Upper lobe of left lung (tissue), 6 donors: ENCODE results near the gene SEC23A. TPM values are rescaled to one million over a fixed set of nuclear protein-coding genes. Genes with fewer than 3 reads are reported as not detected.

Source experiments
- ATAC-seq, 2 donors: fragments of 200-7000 bp; cut with Tn5 transposase; one replicate each; pipeline ENCODE4 v1.9.1; 2022; ENCODE audit warnings: mild to moderate bottlenecking in 2 of 2, moderate library complexity in 2 of 2; ENCODE audit not compliant: low FRiP score in 2 of 2
- DNase-seq, 2 donors: peaks; one replicate each; pipeline ENCODE4 v3.0.0-alpha.2; 2019 to 2020
- H3K27ac ChIP-seq, 4 donors: fragments of 200-600 bp; sonication (generic); one replicate each; pipeline ENCODE4 v1.5.1; 2016 to 2019
- H3K27me3 ChIP-seq, 4 donors: fragments of 200-600 bp; sonication (generic); one replicate each; pipeline ENCODE4 v1.5.1; 2017 to 2019
- H3K36me3 ChIP-seq, 4 donors: fragments of 200-600 bp; sonication (generic); one replicate each; pipeline ENCODE4 v1.5.1; 2016 to 2019
- H3K4me1 ChIP-seq, 4 donors: fragments of 200-600 bp; sonication (generic); one replicate each; pipeline ENCODE4 v1.5.1; 2018 to 2019
- H3K4me3 ChIP-seq, 4 donors: fragments of 200-600 bp; sonication (generic); one replicate each; pipeline ENCODE4 v1.5.1; 2017 to 2019; ENCODE audit warnings: mild to moderate bottlenecking in 2 of 4, moderate library complexity in 1 of 4
- H3K9me3 ChIP-seq, 4 donors: fragments of 200-600 bp; sonication (generic); one replicate each; pipeline ENCODE4 v1.5.1; 2018 to 2019
- EP300 ChIP-seq, 4 donors: sonication (generic); formaldehyde crosslinking; IDR thresholded peaks; one replicate each; pipeline ENCODE4 v1.5.1; 2017; ENCODE audit warnings: antibody characterized with exemption in 4 of 4, control low read depth in 2 of 4
- POLR2A ChIP-seq, 4 donors: fragments of 450-650 bp; IDR thresholded peaks; one replicate each; pipeline ENCODE4 v1.5.1; 2016 to 2017; ENCODE audit warnings: antibody characterized with exemption in 4 of 4, mild to moderate bottlenecking in 2 of 4
- POLR2AphosphoS5 ChIP-seq, 2 donors: sonication (generic); formaldehyde crosslinking; IDR thresholded peaks; one replicate each; pipeline ENCODE4 v1.5.1; 2017; ENCODE audit warnings: antibody characterized with exemption in 2 of 2
- WGBS, 2 donors: methylation state at CpG; one replicate each; pipeline ENCODE4 v1.1.5; 2017 to 2018; 5-methylcytosine and 5-hydroxymethylcytosine counted together
- small RNA-seq, 4 donors: library from RNA; depleted of rRNA; stranded (forward); fragments of <200 nt; gene quantifications; one replicate each; pipeline ENCODE3, GENCODE V24; 2016
- total RNA-seq, 6 donors: library from RNA; depleted of rRNA in 4 of 6; stranded (reverse); fragments of >200 nt in 4 of 6; gene quantifications; one replicate each; pipeline versions ENCODE4 v1.1.0 to v1.2.1, GENCODE V29; 2016 to 2021
- TF ChIP-seq, protein P1 (sequence below), 6 experiments: fragments of 450-650 bp in 4 of 6; fragments of 200-600 bp in 2 of 6; sonication (generic) in 2 of 6; IDR thresholded peaks; one replicate each; pipeline ENCODE4 v1.5.1; 2016 to 2019; ENCODE audit warnings: antibody characterized with exemption in 6 of 6
- donor health status: DM: no; HTN: no; CAD: no; lungs with moderate emphysema.
- donor health status: DM: no; HTN: yes; CAD: no; lungs with severe emphysema.

The SEC23A gene
- total RNA-seq, 6 donors from 2014 or later, result 32.5 to 70.4 (median 47.4) TPM

DNA sequence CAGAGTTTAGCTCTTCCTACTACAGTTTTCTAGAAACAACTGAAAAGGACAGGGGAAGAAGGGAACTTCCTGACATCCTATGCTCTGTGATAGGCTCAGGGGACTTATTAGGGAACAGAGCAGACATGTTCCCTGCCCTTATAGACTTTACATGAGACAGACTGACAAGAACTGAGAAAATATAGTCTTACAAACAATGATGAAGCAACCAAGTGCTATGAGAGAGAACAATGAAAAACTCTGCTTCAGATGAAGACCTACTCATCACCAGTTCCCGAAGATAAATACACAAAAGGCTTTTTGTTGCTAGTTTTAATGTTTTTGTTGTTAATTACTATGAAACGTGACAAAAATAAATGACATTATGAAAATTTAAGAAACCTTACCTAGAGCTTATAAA is 115.3 kb downstream of the SEC23A start:
- WGBS, 2 donors, result 91 to 98% methylated on average over 2 of the region's 2 CpGs
- Histone ChIP-seq H3K4me3 (no peak overlapping the region), H3K4me1 (peaks cover 0 to 12% (median 7%) of the 10 kb centered on the region in 4 donors), H3K27ac (no peak overlapping the region), H3K9me3 (no peaks in the 10 kb centered on the region), H3K27me3 (no peaks in the 10 kb centered on the region), H3K36me3 (no peaks in the 10 kb centered on the region)
- ATAC-seq, result no peak
- no peak for DNase-seq
- TF ChIP-seq, protein P1, sequence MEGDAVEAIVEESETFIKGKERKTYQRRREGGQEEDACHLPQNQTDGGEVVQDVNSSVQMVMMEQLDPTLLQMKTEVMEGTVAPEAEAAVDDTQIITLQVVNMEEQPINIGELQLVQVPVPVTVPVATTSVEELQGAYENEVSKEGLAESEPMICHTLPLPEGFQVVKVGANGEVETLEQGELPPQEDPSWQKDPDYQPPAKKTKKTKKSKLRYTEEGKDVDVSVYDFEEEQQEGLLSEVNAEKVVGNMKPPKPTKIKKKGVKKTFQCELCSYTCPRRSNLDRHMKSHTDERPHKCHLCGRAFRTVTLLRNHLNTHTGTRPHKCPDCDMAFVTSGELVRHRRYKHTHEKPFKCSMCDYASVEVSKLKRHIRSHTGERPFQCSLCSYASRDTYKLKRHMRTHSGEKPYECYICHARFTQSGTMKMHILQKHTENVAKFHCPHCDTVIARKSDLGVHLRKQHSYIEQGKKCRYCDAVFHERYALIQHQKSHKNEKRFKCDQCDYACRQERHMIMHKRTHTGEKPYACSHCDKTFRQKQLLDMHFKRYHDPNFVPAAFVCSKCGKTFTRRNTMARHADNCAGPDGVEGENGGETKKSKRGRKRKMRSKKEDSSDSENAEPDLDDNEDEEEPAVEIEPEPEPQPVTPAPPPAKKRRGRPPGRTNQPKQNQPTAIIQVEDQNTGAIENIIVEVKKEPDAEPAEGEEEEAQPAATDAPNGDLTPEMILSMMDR (IDR thresholded peaks at IDR 0.05), result no peak
- no peak for TF ChIP-seq EP300 (IDR thresholded peaks at IDR 0.05)
- no peak for TF ChIP-seq POLR2A (IDR thresholded peaks at IDR 0.05)
- no peak for TF ChIP-seq POLR2AphosphoS5 (IDR thresholded peaks at IDR 0.05)

DNA sequence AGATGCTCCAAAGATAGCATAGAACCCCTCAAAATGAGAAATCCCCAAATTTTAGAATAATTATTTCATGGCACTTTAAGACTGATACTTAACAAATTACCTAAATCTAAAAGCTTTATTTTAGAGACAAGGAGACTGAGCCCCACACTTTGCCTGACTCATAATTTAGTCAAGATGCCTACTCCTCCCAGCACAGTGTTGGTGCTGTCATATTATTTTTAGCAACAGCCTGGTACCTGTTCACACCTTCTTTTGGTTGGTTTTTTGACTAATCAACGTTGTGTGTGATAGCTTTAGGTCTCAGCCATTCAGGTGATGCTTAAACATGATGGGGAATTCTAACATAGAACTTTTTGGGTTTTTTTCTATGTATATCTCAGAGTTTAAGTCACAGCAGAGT is 120.2 kb downstream of the SEC23A start:
- no peak overlapping the region for H3K27ac ChIP-seq
- H3K4me1 ChIP-seq, result no peaks in the 10 kb centered on the region
- H3K9me3 ChIP-seq, result no peaks in the 10 kb centered on the region
- H3K36me3 ChIP-seq, result no peaks in the 10 kb centered on the region
- 26 to 29% methylated on average over 1 of the region's 1 CpG for WGBS, 2 donors
- no peak for DNase-seq
- no peak for ATAC-seq
- TF ChIP-seq, protein P1 (IDR thresholded peaks at IDR 0.05), result no peak
- H3K4me3 ChIP-seq, result no peak overlapping the region
- H3K27me3 ChIP-seq, result no peaks in the 10 kb centered on the region

DNA sequence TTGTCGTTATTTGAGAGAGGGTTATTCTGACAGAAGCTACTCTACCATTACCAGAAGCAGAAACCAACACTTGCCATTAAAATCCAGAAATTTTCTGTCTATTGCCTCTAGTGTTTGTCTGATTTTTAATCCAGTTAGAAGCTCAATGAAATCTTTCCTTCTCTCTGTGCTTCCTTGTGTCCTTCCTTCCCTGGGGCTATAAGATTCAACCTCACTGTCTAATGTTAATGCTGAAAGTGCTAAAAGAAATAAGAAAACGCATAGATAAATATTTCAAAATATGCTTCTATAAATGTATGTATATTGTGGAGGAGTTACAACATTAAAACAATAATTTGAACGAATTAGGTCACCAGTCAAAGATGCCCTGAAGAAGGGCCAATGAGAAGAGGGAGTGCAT is 120.8 kb downstream of the SEC23A start:
- DNase-seq (no peak), ATAC-seq (no peak)
- Histone ChIP-seq H3K27ac (no peak overlapping the region), H3K27me3 (no peaks in the 10 kb centered on the region), H3K36me3 (no peaks in the 10 kb centered on the region), H3K4me1 (no peaks in the 10 kb centered on the region), H3K9me3 (no peaks in the 10 kb centered on the region), H3K4me3 (no peak overlapping the region)
- TF ChIP-seq, protein P1 (IDR thresholded peaks at IDR 0.05), result no peak
- no peak for TF ChIP-seq POLR2AphosphoS5 (IDR thresholded peaks at IDR 0.05)
- TF ChIP-seq EP300 (IDR thresholded peaks at IDR 0.05), result no peak
- no peak for TF ChIP-seq POLR2A (IDR thresholded peaks at IDR 0.05)
- 85 to 92% methylated on average over 3 of the region's 3 CpGs for WGBS, 2 donors

Small RNA genes lying within 50 kb of the gene (small RNA-seq; reads per million reads assigned to genes)
- 0 reads per million in 4 donors for gene AL109628.1
- gene RF00019, result 0 reads per million in 4 donors

Other genes with a start within 250 kb of the SEC23A start
- 10 to 100 TPM in 3 of 6 donors, 1 to 10 TPM in 3; 8.1 to 26.1 (median 12.8) TPM for gene GEMIN2, start 11.1 kb upstream of the SEC23A start, total RNA-seq
- 10 to 100 TPM; 18.5 to 29.1 (median 23.4) TPM for gene TRAPPC6B, start 67.1 kb upstream of the SEC23A start, total RNA-seq
- gene PNN, start 72.0 kb upstream of the SEC23A start, total RNA-seq, result 100 to 1,000 TPM in 1 of 6 donors, 10 to 100 TPM in 5; 24.9 to 177 (median 46.7) TPM
- 10 to 100 TPM; 13.0 to 56.8 (median 25.4) TPM for gene MIA2, start 130.7 kb upstream of the SEC23A start, total RNA-seq